HG02973 (cell line): Measurements from ENCODE around the gene PDE6G.
"Not testable (repeated sequence)": the region's sequence is repeated elsewhere in the genome, so short reads cannot be mapped to it uniquely, and the experiment has no call there.

ENCODE experiments used
- ATAC-seq: cut with Tn5 transposase; IDR thresholded peaks from one replicate; pipeline ENCODE4 v1.9.1; 2021; ENCODE audit warnings: moderate library complexity; ENCODE audit not compliant: unreplicated experiment

The PDE6G gene

DNA sequence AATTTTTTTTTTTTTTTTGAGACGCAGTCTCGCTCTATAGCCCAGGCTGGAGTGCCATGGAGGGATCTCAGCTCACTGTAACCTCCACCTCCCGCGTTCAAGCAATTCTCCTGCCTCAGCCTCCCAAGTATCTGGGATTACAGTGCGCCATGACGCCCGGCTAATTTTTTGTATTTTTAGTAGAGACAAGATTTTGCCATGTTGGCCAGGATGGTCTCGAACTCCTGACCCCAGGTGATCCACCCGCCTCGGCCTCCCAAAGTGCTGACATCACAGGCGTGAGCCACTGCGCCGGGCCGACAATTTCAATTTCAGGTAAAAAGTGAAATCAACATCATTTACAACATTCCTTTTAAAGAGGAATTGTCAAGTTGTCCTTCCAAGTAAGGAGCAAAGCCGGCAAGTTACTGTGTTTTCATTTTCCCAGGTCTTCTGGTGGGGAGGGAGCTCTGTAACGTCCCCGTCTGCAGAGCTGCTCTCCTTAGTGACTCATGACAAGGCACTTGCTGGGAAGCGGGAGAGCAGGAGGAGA lies 20.3 kb downstream of the PDE6G start:
- peak; percentile 6 for ATAC-seq

DNA sequence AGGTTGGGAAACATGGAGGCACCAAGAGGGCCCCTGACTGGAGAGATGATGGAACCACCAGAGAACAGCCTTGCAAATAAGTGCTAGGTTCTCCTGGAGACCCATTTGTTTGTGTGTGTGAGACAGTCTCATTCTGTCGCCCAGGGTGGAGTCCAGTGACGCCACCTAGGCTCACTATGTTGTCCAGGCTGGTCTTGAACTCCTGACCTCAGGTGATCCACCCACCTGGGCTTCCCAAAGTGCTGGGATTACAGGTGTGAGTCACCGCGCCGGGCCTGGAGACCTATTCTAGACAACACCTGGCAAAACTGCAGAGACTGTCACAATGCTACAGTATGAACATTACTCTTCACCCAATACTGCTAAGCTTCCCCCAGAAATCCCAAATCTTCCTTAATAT lies 20.9 kb downstream of the PDE6G start:
- ATAC-seq, result no peak

DNA sequence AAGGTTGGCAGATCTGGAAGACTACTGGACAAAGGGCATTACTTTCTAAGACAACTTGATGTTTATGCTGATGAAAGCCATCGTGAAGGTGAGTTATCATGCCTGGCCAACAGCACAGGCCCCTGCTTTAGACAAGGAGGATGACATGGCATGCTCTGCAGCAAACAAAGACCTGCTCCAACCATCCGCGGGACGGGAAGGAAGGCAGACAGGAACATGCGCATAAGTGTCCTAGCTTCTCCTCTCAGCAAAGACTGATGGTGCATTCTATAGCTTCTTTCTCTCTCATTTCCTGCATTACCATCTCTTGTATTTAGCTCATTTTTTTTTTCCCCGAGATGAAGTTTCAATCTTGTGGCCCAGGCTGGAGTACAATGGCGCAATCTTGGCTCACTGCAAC lies 24.9 kb downstream of the PDE6G start:
- no peak for ATAC-seq

DNA sequence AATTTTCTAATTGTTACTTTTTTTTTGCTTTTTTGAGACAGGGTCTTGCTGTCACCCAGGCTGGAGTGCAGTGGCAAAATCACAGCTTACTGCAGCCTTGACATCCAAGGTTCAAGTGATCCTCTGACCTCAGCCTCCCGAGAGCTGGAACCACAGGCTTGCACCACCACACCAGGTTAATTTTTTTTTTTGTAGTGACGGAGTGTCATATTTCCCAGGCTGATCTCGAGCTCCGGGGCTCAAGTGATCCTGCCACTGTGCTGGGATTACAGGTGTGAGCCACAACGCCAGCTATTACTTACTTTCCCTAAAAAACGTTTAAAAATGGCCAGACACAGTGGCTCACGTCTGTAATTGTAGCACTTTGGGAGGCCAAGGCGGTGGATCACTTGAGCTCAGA lies 26.1 kb downstream of the PDE6G start:
- no peak for ATAC-seq

DNA sequence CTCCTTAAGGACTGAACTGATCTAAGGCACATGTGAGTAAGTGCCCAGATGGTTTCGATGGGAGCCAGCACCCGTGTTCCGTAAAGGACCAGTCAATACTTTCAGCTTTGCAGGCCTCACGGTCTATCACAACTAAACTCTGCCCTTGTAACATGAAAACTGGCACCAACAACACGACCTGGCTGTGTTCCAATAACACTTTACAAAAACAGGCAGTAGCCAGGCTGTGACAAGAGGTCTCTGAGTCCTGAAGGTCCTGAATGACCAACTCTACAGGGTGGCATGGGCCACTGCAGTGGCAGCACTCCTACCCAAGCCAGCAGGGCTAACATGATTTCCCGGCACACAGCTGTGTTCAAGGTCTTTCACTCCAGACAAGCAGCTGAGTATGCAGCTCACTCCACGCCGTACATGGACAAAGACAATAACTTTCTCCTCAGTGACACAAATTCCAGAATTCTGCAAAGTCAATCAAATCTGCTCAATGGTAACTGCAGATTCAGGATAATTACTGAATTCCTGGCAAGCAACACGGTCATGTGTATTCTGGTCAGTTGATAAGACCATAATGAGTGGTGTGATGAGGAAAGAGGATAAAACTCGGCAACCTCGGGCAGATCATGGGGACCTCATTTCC lies 34.7 kb downstream of the PDE6G start:
- no peak for ATAC-seq

DNA sequence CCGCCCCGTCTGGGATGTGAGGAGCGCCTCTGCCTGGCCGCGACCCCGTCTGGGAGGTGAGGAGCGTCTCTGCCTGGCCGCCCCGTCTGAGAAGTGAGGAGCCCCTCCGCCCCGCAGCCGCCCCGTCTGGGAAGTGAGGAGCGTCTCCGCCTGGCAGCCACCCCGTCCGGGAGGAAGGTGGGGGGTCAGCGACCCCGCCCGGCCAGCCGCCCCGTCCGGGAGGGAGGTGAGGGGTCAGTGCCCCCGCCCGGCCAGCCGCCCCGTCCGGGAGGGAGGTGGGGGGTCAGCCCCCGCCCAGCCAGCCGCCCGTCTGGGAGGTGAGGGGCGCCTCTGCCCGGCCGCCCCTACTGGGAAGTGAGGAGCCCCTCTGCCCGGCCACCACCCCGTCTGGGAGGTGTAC lies 38.0 kb downstream of the PDE6G start:
- ATAC-seq, result not testable (repeated sequence)

DNA sequence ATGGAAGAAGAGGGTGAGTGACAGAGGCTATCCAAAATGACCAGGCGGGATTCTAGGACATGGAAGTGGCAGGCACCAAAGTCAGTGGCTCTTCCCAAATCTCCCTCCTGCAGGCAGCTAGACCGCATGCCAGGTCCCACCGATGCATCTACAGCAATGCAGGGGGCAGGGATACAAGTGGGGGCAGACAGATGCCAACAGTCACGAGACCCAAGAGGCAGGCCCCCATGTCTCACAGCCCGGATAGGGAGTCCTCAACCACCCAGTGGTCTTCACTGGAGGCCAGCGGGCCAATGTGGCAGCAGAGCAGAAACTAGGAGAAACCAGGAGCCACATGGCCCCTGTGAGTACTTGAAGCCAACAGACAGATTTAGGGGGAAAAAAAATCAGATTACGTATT lies 39.5 kb downstream of the PDE6G start:
- ATAC-seq, result no peak

DNA sequence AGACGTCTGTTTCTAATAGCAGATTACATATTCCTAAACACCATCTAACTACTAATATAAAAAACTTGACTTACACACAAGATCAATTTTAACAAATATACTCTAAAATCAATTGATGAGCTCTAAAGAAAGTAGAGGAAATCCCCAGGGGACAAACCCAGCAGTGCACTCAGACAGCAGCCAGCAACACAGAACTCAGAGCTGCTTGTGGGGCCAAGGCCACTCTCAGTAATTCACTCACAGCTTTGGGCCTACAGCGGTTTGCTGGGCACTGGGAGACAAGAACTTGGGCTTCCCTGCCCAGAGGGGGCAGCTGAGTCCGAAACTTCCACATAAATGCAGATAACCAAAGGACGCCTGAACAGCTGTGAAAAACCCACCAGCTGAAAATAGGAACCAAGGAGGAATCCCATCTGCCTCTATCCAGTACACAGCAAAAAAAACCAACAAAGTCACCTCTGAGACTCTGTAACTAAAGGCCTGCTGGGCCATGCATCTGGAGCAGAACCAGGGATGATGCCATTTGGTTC lies 40.9 kb downstream of the PDE6G start:
- no peak for ATAC-seq

DNA sequence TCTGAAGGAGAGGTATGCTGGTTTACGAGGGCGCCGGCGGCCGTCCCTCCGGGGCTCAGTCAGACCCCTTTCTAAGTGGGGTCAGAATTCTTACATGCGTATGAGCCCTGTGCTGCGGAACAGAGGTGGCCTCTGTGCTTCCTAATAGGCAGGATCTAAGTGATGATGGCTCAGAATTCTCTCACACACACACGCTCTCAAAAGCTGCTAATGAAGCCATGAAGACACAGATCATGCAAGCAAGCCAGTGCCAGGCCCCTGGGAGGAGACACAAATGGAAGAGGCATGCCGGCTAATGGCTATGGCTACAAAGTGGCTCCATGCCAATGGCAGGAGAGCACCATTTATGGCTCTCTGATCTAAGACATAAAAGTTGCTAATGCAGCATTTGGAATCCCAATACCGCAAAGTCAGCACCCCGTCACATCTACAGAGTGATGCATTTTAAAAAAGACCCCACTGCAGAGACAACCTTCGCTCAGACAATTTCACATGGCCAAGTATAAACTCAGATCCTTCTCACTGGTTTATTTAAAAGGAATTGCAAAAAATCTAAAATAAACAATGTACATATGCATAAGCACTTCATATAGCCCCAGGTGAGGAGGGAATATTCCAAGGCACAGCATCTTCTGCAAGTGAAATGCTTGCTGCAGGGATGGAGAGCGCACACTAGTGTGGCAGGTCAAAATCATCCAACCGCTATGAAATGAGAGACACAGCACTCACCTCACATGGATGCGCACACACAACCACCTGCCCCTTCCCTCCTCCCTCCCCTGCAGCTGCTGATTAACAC lies 44.0 kb downstream of the PDE6G start:
- ATAC-seq, result no peak

DNA sequence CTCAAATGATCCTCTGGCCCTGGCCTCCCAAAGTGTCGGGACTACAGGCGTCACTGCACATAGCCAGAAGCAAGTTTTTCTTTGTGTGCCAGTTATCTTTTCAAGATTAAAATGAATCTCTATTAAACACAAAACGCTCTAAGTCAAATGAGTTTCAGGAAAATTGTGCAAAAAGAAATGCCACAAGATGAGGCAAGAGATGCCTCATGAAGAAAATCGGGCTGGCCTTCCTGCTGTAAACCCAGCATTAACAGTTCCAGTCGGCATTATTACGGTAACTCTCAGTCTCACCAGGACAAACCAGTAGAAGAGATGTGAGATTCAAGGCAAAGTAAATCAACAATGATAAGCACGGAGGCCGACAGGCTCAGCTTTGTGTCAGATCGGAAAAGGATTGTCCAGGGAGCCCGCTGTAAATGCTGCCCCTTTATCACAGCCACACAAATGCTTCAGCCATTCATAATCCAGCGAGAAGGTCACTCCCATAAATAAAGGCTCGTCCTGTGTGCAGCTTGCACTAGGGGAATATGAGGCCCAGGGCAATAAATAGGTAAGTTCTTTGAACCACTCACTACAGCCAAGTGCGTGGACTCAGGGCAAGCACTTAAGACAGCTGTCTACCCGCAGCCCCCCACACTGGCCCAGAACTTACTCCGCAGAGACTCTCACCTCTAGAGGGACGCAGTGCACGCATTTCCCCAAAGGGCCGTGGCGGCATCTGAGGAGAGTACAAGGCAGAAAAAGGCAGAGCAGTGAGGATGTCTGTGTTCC lies 46.6 kb downstream of the PDE6G start:
- ATAC-seq, result no peak

DNA sequence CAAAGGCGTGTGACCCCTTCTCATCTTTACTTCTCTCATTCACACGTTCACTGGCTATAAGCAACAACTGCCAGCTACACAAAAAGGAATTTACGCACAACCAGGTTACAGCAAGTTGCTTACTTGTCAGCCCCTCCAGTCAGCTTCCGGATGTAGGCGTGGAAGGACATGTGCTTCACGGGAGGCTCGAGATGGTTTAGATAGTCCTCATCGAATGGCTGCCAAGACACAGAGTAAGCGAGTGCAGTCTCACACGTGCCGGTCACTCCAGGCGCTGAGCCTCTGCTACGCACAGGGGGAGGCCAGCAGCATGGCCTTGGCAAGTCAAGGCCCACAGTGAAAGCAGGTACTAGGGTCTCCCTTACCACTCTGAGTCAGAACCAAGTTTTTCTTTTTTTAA lies 47.7 kb downstream of the PDE6G start:
- ATAC-seq, result no peak

DNA sequence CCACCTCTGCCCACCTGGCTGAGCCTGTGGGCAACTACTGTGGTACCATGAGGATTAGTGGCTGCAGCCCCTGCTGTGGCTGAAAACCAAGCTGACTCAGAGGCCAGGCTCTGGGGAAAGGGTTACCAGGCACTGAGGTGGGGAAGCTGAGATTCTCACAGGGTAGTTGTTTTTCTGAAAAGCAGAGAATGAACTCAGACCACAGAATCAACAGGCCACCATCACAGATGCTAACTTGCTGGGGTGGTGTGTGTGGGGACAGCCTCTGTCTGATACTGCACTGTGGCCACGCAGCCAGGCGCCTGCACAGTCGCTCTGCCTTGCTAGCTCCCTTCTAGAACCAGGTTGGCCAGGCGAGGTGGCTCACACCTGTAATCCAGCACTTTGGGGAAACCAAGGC lies 48.3 kb downstream of the PDE6G start:
- ATAC-seq, result no peak

DNA sequence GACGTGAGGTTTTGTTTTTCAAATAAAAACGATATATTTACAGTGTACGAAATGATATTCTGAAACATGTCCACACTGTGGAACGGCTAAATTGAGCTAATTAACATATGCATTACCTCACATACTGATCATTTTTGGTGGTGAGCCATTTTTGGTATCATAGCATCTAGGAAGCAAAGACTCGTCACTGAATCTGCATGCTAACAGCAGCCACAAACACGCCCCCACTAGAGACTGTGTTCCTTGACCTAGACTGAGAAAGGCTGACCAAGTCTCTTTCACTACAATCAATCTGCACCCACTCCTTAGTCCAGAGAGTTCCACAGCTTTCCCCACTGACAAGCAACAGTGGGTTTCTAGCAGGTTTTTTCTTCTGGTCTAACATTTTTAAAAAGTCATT lies 48.9 kb downstream of the PDE6G start:
- no peak for ATAC-seq

DNA sequence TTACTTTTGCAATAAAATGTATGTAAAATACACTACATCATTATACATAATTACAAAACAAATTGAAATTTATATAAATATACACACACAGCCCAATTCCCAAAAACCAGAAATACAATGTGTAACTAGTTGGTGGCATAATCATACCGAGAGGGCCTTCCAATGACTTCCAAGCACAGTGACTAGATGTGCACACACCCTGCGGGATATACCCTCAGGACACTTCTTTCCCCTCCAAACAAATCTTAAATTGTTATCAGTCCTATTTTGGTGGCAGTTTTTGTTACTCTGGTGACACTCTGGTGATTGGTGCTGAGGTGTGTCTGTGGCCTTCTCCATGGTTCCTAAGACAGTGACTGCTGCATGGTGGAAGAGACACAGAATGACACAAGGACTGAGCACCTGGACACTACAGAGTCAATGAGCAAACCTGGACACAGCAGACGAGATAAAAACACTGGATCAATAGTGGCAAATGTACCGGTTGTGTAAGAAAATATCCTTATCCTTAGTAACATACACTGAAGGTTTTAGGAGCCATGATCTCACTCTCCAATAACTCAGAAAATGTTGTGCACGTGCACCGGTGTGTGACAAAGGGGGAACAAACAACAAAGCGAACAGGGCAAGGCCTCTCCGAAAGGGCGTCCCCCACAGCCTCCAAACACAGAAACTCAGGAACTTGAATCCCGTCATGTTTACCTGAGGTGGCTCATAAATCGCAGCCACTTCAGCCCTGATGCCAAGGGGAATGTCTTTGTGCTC lies 52.3 kb downstream of the PDE6G start:
- ATAC-seq, result no peak

DNA sequence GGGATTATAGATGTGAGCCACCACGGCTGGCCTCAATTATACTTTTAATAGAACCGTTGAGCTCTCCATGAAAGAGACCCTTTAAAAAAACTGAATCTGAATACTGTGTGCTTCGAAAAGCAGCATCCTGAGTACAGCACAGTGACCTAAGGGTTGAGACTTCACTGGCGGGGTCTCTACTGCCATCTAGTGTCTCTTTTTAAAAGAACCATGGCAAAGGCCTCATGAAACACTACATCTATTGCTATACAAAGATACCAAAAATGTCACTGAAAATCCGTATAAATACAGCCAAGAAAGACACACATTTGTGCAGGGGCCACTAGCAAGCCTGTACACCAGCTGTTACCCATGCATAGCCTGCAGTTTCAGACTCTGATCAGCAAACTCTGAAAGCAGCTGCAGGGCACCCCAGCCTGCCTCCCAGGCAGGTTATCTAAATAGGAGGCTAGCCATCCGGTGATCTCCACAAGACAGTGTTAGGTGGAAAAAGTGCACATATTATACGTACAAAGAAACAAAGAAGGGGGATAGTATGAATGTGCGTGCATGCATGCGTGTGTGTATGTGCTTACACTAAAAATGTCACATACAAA lies 54.7 kb downstream of the PDE6G start:
- no peak for ATAC-seq
